Measurements from ENCODE around the gene FBXL22. TPM values are rescaled to one million over a fixed set of nuclear protein-coding genes. Genes with fewer than 3 reads are reported as not detected.

The FBXL22 gene
- total RNA-seq, 1 experiment from 2014 or later: 0.49 TPM

GRCh38 chr15:63630036-63630751 lies 33.0 kb downstream of the FBXL22 start:
- ChIA-PET POLR2A (no interaction called here), RAD21 (ENCODE audit: low non-redundant PET in 1 of 2, low total read pairs in 2 of 2, uncharacterized antibody in 2 of 2, unreplicated experiment in 2 of 2) (no interaction called here), CTCF (interaction anchor here (1.1 kb wide), 1 partner anchor 20 kb away, joined by 3 read pairs; no protein-coding TSS in a partner anchor)
- Histone ChIP-seq H3K27me3 (ENCODE audit: insufficient read depth, low read length) (no peaks in the 10 kb centered on the region), H3K9ac (ENCODE audit: low read length) (no peak overlapping the region), H3K9me3 (ENCODE audit: control insufficient read depth in 1 of 2, insufficient read depth in 1 of 2, low read depth in 1 of 2, low read length in 2 of 2) (no peaks in the 10 kb centered on the region), H3K27ac (ENCODE audit: low read depth, low read length) (no peak overlapping the region), H3K79me2 (ENCODE audit: insufficient read depth, low read length) (no peaks in the 10 kb centered on the region), H3K4me2 (ENCODE audit: low read length) (no peak overlapping the region), H3K4me3 (replicated peaks in 1 of 2; ENCODE audit: low read depth in 1 of 2, low read length in 2 of 2) (no peak overlapping the region), H4K20me1 (ENCODE audit: insufficient read depth) (no peaks in the 10 kb centered on the region), H3K9me2 (ENCODE audit: insufficient read depth) (no peaks in the 10 kb centered on the region), H3K4me1 (ENCODE audit: control insufficient read depth in 1 of 2, insufficient read depth in 2 of 2, low read length in 2 of 2) (no peaks in the 10 kb centered on the region), H3K36me3 (ENCODE audit: control insufficient read depth in 1 of 2, insufficient read depth in 2 of 2, low read length in 2 of 2) (peaks cover 0 to 10% of the 10 kb centered on the region in 2 experiments; a peak in 2 of 4 replicates), H2AFZ (ENCODE audit: low read depth, low read length, poor library complexity, severe bottlenecking) (no peak overlapping the region)
- no TSS peak for BruUV-seq (replicated peaks)
- DNase-seq (ENCODE audit: low read depth, low spot score) (no peak), ATAC-seq (no peak)
- intact Hi-C loops (cut with micrococcal nuclease): no loop called here
- no peak for TF ChIP-seq EZH2phosphoT487 (IDR thresholded peaks at IDR 0.05; ENCODE audit: borderline replicate concordance)
- TF ChIP-seq JUND (IDR thresholded peaks at IDR 0.05): no peak
- TF ChIP-seq ATF3 (IDR thresholded peaks at IDR 0.05): no peak
- TF ChIP-seq CBX3 (IDR thresholded peaks at IDR 0.05; ENCODE audit: low read depth): no peak
- TF ChIP-seq EZH2 (IDR thresholded peaks at IDR 0.05): no peak
- no peak for TF ChIP-seq TCF7L2 (IDR thresholded peaks at IDR 0.05; ENCODE audit: borderline replicate concordance, extremely low read depth, insufficient read depth, insufficient read length)
- TF ChIP-seq EGR1 (IDR thresholded peaks at IDR 0.05; ENCODE audit: low read depth): no peak
- no peak for TF ChIP-seq SP1 (IDR thresholded peaks at IDR 0.05; ENCODE audit: low read depth)

- intact Hi-C loops (cut with micrococcal nuclease): no loop called here
- no peak for DNase-seq (ENCODE audit: low read depth, low spot score)
- H2AFZ ChIP-seq (ENCODE audit: low read depth, low read length, poor library complexity, severe bottlenecking): no peak overlapping the region
- H3K79me2 ChIP-seq (ENCODE audit: insufficient read depth, low read length): no peaks in the 10 kb centered on the region
- CTCF ChIA-PET: no interaction called here
- RAD21 ChIA-PET (ENCODE audit: low non-redundant PET in 1 of 2, low total read pairs in 2 of 2, uncharacterized antibody in 2 of 2, unreplicated experiment in 2 of 2): no interaction called here
- no peak overlapping the region for H3K27ac ChIP-seq (ENCODE audit: low read depth, low read length)
- BruUV-seq (replicated peaks): no TSS peak
- no peaks in the 10 kb centered on the region for H3K27me3 ChIP-seq (ENCODE audit: insufficient read depth, low read length)
- peaks cover 0 to 4% of the 10 kb centered on the region in 2 experiments; a peak in 1 of 4 replicates for H3K36me3 ChIP-seq (ENCODE audit: control insufficient read depth in 1 of 2, insufficient read depth in 2 of 2, low read length in 2 of 2)
- ATAC-seq: no peak
- POLR2A ChIA-PET: no interaction called here
- H3K4me1 ChIP-seq (ENCODE audit: control insufficient read depth in 1 of 2, insufficient read depth in 2 of 2, low read length in 2 of 2): no peaks in the 10 kb centered on the region
- no peak for TF ChIP-seq EGR1 (IDR thresholded peaks at IDR 0.05; ENCODE audit: low read depth)
- H3K9ac ChIP-seq (ENCODE audit: low read length): no peak overlapping the region
- no peaks in the 10 kb centered on the region for H3K9me2 ChIP-seq (ENCODE audit: insufficient read depth)
- no peaks in the 10 kb centered on the region for H4K20me1 ChIP-seq (ENCODE audit: insufficient read depth)
- no peak overlapping the region for H3K4me2 ChIP-seq (ENCODE audit: low read length)
- no peaks in the 10 kb centered on the region for H3K9me3 ChIP-seq (ENCODE audit: control insufficient read depth in 1 of 2, insufficient read depth in 1 of 2, low read depth in 1 of 2, low read length in 2 of 2)
- H3K4me3 ChIP-seq (replicated peaks in 1 of 2; ENCODE audit: low read depth in 1 of 2, low read length in 2 of 2): no peak overlapping the region
Observed at GRCh38 chr15:63633312-63633711, 36.1 kb downstream of the FBXL22 start.

Data from HCT116 (cell line).